Hematopoietic multipotent progenitor cell (in vitro differentiated cells): ENCODE measurements around the gene ZMAT3. TPM values are rescaled to one million over a fixed set of nuclear protein-coding genes. Genes with fewer than 3 reads are reported as not detected.

ENCODE experiments used
- small RNA-seq: library from RNA; depleted of rRNA; stranded (forward); fragments of <200 nt; gene quantifications from one replicate; pipeline ENCODE3, GENCODE V24; 2012
- total RNA-seq: library from RNA; depleted of rRNA; stranded (reverse); fragments of >200 nt; gene quantifications from one replicate; pipeline ENCODE4 v1.2.3, GENCODE V29; 2012

Gene ZMAT3
- total RNA-seq, 1 donor, result 0.81 TPM

Small RNAs within 50 kb of the gene (small RNA-seq; reads per million reads assigned to genes)
- gene RF00019, result not detected

Other genes starting within 250 kb of the ZMAT3 start
- gene PIK3CA, start 76.5 kb upstream of the ZMAT3 start, total RNA-seq, result 6.5 TPM
- gene KCNMB3, start 179.3 kb upstream of the ZMAT3 start, total RNA-seq, result 1.3 TPM